ENCODE data around the gene STK39. TPM values are rescaled to one million over a fixed set of nuclear protein-coding genes. Genes with fewer than 3 reads are reported as not detected.

The STK39 gene
- total RNA-seq, 1 donor from 2014 or later = 24.6 TPM

- no peak for DNase-seq (ENCODE audit: low spot score)
Observed at GRCh38 chr2:167929484-167929883, 317.9 kb downstream of the STK39 start.

GRCh38 chr2:167928434-167928833, 319.0 kb downstream of the STK39 start:
- no peak for DNase-seq (ENCODE audit: low spot score)
- intact Hi-C loops (cut with DNase I) = no loop called here

More at GRCh38 chr2:167929484-167929883, 317.9 kb downstream of the STK39 start:
- intact Hi-C loops (cut with DNase I) = no loop called here

- no peak for DNase-seq (ENCODE audit: low spot score)
- intact Hi-C loops (cut with DNase I) = no loop called here
Observed at GRCh38 chr2:167925758-167926157, 321.6 kb downstream of the STK39 start.

GRCh38 chr2:167924556-167924955, 322.8 kb downstream of the STK39 start:
- no peak for DNase-seq (ENCODE audit: low spot score)
- intact Hi-C loops (cut with DNase I) = no loop called here

- DNase-seq (ENCODE audit: low spot score) = no peak
- intact Hi-C loops (cut with DNase I) = no loop called here
Observed at GRCh38 chr2:167916756-167917155, 330.6 kb downstream of the STK39 start.

GRCh38 chr2:167914969-167915368, 332.4 kb downstream of the STK39 start:
- intact Hi-C loops (cut with DNase I) = no loop called here
- DNase-seq (ENCODE audit: low spot score) = no peak

GRCh38 chr2:167908786-167909185, 338.6 kb downstream of the STK39 start:
- no peak for DNase-seq (ENCODE audit: low spot score)
- intact Hi-C loops (cut with DNase I) = no loop called here

- intact Hi-C loops (cut with DNase I) = no loop called here
- no peak for DNase-seq (ENCODE audit: low spot score)
Observed at GRCh38 chr2:167905668-167906067, 341.7 kb downstream of the STK39 start.

Other genes with a start within 250 kb of the STK39 start
- 58.6 TPM for gene CERS6, start 208.7 kb upstream of the STK39 start, total RNA-seq